GM12864 (cell line): ENCODE measurements around the gene CHST2.
"Not testable (repeated sequence)": the region's sequence is repeated elsewhere in the genome, so short reads cannot be mapped to it uniquely, and the experiment has no call there.

ENCODE experiments used
- DNase-seq: peaks from one replicate; pipeline ENCODE4 v3.0.0-alpha.2; 2011; ENCODE audit warnings: low read depth
- H3K4me3 ChIP-seq: 2 replicates; pipeline ENCODE4 v1.5.1; 2011; ENCODE audit warnings: mild to moderate bottlenecking, low read depth, low read length, control low read depth
- CTCF ChIP-seq: IDR thresholded peaks from 2 replicates; pipeline ENCODE4 v1.5.1; 2011; ENCODE audit warnings: low read depth, mild to moderate bottlenecking, moderate library complexity, low read length, control low read depth, inconsistent platforms; ENCODE audit errors: missing control alignments

CHST2 gene

DNA sequence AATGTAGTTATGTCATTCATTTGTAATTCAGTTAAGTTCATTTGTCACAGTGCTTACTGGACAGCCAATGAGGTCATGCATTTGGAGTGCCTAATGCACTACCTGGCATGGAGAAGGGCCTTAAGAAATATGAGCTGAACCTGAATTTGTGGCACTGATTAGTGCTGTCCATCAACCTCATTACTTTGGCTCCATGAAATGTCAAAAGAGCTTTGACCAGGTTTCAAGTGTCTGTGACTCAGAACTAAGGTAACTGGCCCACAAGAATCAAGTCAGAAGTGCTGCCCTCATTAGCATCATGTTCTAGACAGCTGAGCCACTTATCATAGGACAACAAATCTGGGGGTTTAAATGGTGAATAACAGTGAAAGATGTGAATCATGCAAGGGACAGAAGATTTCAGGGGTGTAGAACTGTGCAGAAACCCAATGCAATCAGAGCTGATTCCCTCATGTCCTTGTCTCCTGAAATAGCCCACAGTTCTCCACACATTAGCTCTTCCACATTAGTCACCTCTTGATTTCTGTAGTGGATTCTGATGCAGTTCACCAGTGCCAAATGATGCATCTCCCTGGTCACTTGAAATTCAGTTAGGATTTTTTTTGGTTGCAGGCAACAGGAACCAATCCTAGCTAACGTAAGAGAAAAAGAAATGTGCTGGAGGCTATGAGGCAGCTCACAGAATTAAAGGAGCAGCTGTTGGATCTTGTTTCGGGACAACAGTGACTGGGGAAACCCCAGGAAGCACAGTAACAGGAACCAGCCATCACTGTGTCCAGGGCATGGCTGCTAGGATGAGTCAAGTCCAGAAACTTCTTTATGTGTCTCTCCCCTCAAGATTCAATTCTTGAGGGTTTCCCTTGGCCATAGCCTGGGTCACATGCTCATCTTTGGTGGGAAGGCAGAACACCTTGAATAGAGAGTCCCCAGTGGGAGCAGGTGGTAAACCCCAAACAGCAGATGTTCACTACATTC is 38.7 kb downstream of the CHST2 start:
- no peak overlapping the region for H3K4me3 ChIP-seq
- DNase-seq = peak; percentile 53
- TF ChIP-seq CTCF = no peak

- no peak overlapping the region for H3K4me3 ChIP-seq
- no peak for TF ChIP-seq CTCF
- no peak for DNase-seq
Observed at GRCh38 chr3:143160437-143160836, 40.9 kb downstream of the CHST2 start.

GRCh38 chr3:143163562-143164100 is 44.1 kb downstream of the CHST2 start:
- no peak for DNase-seq
- no peak overlapping the region for H3K4me3 ChIP-seq
- no peak for TF ChIP-seq CTCF

GRCh38 chr3:143165211-143165610 is 45.6 kb downstream of the CHST2 start:
- no peak for DNase-seq
- no peak for TF ChIP-seq CTCF
- no peak overlapping the region for H3K4me3 ChIP-seq

DNA sequence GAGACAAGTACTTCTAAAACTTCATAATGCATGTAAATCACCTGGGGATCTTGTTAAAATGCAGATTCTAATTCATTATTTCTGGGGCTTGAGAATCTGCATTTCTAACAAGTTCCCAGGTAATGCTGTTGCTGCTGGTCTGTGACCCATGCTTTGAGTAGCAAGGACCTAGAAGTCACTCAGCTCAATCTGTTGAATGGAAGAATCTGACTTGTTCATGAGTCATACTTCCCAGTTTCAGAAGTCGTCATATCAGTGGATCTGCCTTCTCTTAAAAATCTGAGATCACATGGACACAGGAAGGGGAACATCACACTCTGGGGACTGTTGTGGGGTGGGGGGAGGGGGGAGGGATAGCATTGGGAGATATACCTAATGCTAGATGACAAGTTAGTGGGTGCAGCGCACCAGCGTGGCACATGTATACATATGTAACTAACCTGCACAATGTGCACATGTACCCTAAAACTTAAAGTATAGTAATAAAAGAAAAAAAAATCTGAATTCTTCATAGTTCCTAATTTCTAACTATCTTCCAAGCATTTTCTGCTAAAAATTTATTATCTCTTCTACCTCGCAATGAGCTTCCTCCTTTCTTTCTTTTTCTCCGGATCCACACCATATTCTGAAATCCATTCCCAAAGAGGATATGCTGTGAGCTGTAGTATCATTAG is 46.2 kb downstream of the CHST2 start:
- peak; percentile 78 for DNase-seq

GRCh38 chr3:143166376-143166775 is 46.8 kb downstream of the CHST2 start:
- no peak for TF ChIP-seq CTCF
- DNase-seq = no peak
- no peak overlapping the region for H3K4me3 ChIP-seq

More for the DNA sequence above, 46.2 kb downstream of the CHST2 start:
- H3K4me3 ChIP-seq = not testable (repeated sequence)
